HepG2 (cell line): ENCODE results near the gene MAML1. TPM values are rescaled to one million over a fixed set of nuclear protein-coding genes. Genes with fewer than 3 reads are reported as not detected.

Experiments used
- CTCF ChIP-seq: sonication (generic); formaldehyde crosslinking; IDR thresholded peaks from 2 replicates; pipeline ENCODE4 v1.5.0; 2020; ENCODE audit warnings: mild to moderate bottlenecking, missing genetic modification reagents, moderate library complexity
- DZIP1 ChIP-seq: sonication (generic); formaldehyde crosslinking; IDR thresholded peaks from 2 replicates; pipeline ENCODE4 v1.5.0; 2020; ENCODE audit warnings: mild to moderate bottlenecking, missing genetic modification reagents
- EED ChIP-seq: sonication (generic); formaldehyde crosslinking; IDR thresholded peaks from 2 replicates; pipeline ENCODE4 v1.5.0; 2020; ENCODE audit warnings: mild to moderate bottlenecking, missing genetic modification reagents
- HNF4G ChIP-seq, 2 experiments: sonication (generic) in 1 of 2; formaldehyde crosslinking in 1 of 2; IDR thresholded peaks; 2 replicates each; pipeline versions ENCODE4 v1.4.0 to v1.6.1; 2011 to 2020; ENCODE audit warnings: borderline replicate concordance in 2 of 2, low read depth in 2 of 2, mild to moderate bottlenecking in 2 of 2, low read length in 1 of 2, missing genetic modification reagents in 1 of 2, moderate library complexity in 1 of 2
- MED8 ChIP-seq: sonication (generic); formaldehyde crosslinking; IDR thresholded peaks from 2 replicates; pipeline ENCODE4 v1.8.1; 2023; ENCODE audit warnings: mild to moderate bottlenecking, missing genetic modification reagents; ENCODE audit not compliant: insufficient replicate concordance
- MTA3 ChIP-seq: sonication (generic); formaldehyde crosslinking; IDR thresholded peaks from 2 replicates; pipeline ENCODE4 v1.4.0; 2020; ENCODE audit warnings: missing genetic modification reagents
- PAF1 ChIP-seq: IDR thresholded peaks from 2 replicates; pipeline ENCODE4 v1.6.1; 2016; ENCODE audit warnings: missing genetic modification reagents, missing compliant biosample characterization
- PRDM4 ChIP-seq: sonication (generic); formaldehyde crosslinking; IDR thresholded peaks from 2 replicates; pipeline ENCODE4 v1.9.0; 2021; ENCODE audit warnings: missing genetic modification reagents, borderline replicate concordance
- TARDBP ChIP-seq: sonication (generic); formaldehyde crosslinking; IDR thresholded peaks from 2 replicates; pipeline ENCODE4 v1.8.0; 2022; ENCODE audit warnings: mild to moderate bottlenecking, missing genetic modification reagents
- THAP7 ChIP-seq: sonication (generic); formaldehyde crosslinking; IDR thresholded peaks from 2 replicates; pipeline ENCODE4 v1.8.1; 2023; ENCODE audit warnings: mild to moderate bottlenecking, missing genetic modification reagents
- YEATS4 ChIP-seq: sonication (generic); formaldehyde crosslinking; IDR thresholded peaks from 2 replicates; pipeline ENCODE4 v1.4.0; 2020; ENCODE audit warnings: missing genetic modification reagents, borderline replicate concordance
- ZNF234 ChIP-seq: sonication (generic); formaldehyde crosslinking; conservative IDR thresholded peaks from 2 replicates; pipeline ENCODE4 v1.5.1; 2020; ENCODE audit warnings: mild to moderate bottlenecking, missing genetic modification reagents
- ZNF24 ChIP-seq: fragments of 450-650 bp; IDR thresholded peaks from 2 replicates; pipeline ENCODE4 v1.6.1; 2017; ENCODE audit warnings: antibody characterized with exemption, mild to moderate bottlenecking
- ZNF264 ChIP-seq: sonication (generic); formaldehyde crosslinking; IDR thresholded peaks from 2 replicates; pipeline ENCODE4 v1.4.0; 2020; ENCODE audit warnings: missing genetic modification reagents
- ZNF337 ChIP-seq: sonication (generic); formaldehyde crosslinking; IDR thresholded peaks from 2 replicates; pipeline ENCODE4 v1.5.1; 2020; ENCODE audit warnings: missing genetic modification reagents, low read depth, mild to moderate bottlenecking, borderline replicate concordance
- ZNF343 ChIP-seq: sonication (generic); formaldehyde crosslinking; IDR thresholded peaks from 2 replicates; pipeline ENCODE4 v1.4.0; 2020; ENCODE audit warnings: mild to moderate bottlenecking, missing genetic modification reagents
- ZNF441 ChIP-seq: sonication (generic); formaldehyde crosslinking; IDR thresholded peaks from 2 replicates; pipeline ENCODE4 v1.7.0; 2021; ENCODE audit warnings: missing genetic modification reagents, borderline replicate concordance
- ZNF446 ChIP-seq: sonication (generic); formaldehyde crosslinking; IDR thresholded peaks from 2 replicates; pipeline ENCODE4 v1.5.0; 2020; ENCODE audit warnings: mild to moderate bottlenecking, missing genetic modification reagents
- ZNF747 ChIP-seq: sonication (generic); formaldehyde crosslinking; IDR thresholded peaks from 2 replicates; pipeline ENCODE4 v1.8.1; 2023; ENCODE audit warnings: missing genetic modification reagents, mild to moderate bottlenecking, borderline replicate concordance
- ZNF772 ChIP-seq: sonication (generic); formaldehyde crosslinking; IDR thresholded peaks from 2 replicates; pipeline ENCODE4 v1.5.0; 2020; ENCODE audit warnings: mild to moderate bottlenecking, missing genetic modification reagents
- ZNF841 ChIP-seq: sonication (generic); formaldehyde crosslinking; IDR thresholded peaks from 2 replicates; pipeline ENCODE4 v1.8.1; 2023; ENCODE audit warnings: missing genetic modification reagents, borderline replicate concordance
- ZNF878 ChIP-seq: sonication (generic); formaldehyde crosslinking; IDR thresholded peaks from 2 replicates; pipeline ENCODE4 v1.8.1; 2023; ENCODE audit warnings: mild to moderate bottlenecking, missing genetic modification reagents, moderate library complexity
- polyA plus RNA-seq, 8 experiments: library from polyadenylated mRNA; depleted of rRNA in 3 of 8; stranded (reverse) in 7 of 8; unstranded in 1 of 8; fragments of >200 nt; fragmentation: Illumina TruSeq in 4 of 8; extraction: Trizol in 4 of 8; gene quantifications; 2 replicates each; pipeline versions ENCODE4 v1.2.1 to v1.2.3, GENCODE V29; 2011 to 2016; ENCODE audit warnings: low read depth in 4 of 8, missing spikeins in 1 of 8, mixed read lengths in 1 of 8; ENCODE audit not compliant: insufficient read depth in 1 of 8
- total RNA-seq, 5 experiments: library from RNA; depleted of rRNA; stranded (reverse); fragments of >200 nt; fragmentation: Illumina TruSeq; extraction: Trizol; gene quantifications; 2 replicates each; pipeline ENCODE4 v1.2.3, GENCODE V29; 2016; ENCODE audit warnings: low read depth in 1 of 5

The MAML1 gene
- total and polyA plus RNA-seq, 2 of the 13 experiments (the other 11 are each of a cell fraction or from before 2014, with no cell fraction given), result 10.0 to 10.8 TPM

GRCh38 chr5:179805529-179806249 is 73.1 kb downstream of the MAML1 start (continued):
- TF ChIP-seq DZIP1 (CRISPR knock-in tag), result no peak
- no peak for TF ChIP-seq THAP7 (CRISPR knock-in tag)
- 0 out of 2 replicates have a peak, but pooled peaks have one; percentile 75 for TF ChIP-seq ZNF446 (CRISPR knock-in tag)
- no peak for TF ChIP-seq MTA3 (CRISPR knock-in tag)
- TF ChIP-seq YEATS4 (CRISPR knock-in tag), result no peak
- no peak for TF ChIP-seq ZNF337 (CRISPR knock-in tag)
- no peak for TF ChIP-seq MED8 (CRISPR knock-in tag)
- no peak for TF ChIP-seq ZNF24
- TF ChIP-seq ZNF441 (CRISPR knock-in tag), result no peak
- no peak; the same call in 1 of the 2 replicates for TF ChIP-seq ZNF264 (CRISPR knock-in tag)
- no peak for TF ChIP-seq ZNF343
- TF ChIP-seq ZNF747 (CRISPR knock-in tag), result 0 out of 2 replicates have a peak, but pooled peaks have one; percentile 41
- TF ChIP-seq PRDM4 (CRISPR knock-in tag), result no peak
- TF ChIP-seq ZNF772 (CRISPR knock-in tag), result no peak
- TF ChIP-seq ZNF841 (CRISPR knock-in tag), result 0 out of 2 replicates have a peak, but pooled peaks have one; percentile 53
- peak; percentile 68; the same call in 1 of the 2 replicates for TF ChIP-seq TARDBP
- TF ChIP-seq ZNF234, result no peak
- no peak for TF ChIP-seq HNF4G (IDR thresholded peaks at IDR 0.05; ENCODE audit: borderline replicate concordance, low read depth, low read length)
- no peak for TF ChIP-seq HNF4G (CRISPR knock-in tag; IDR thresholded peaks at IDR 0.05; ENCODE audit: borderline replicate concordance, low read depth)
- TF ChIP-seq CTCF, result 0 out of 2 replicates have a peak, but pooled peaks have one; percentile 14
- no peak for TF ChIP-seq ZNF878 (CRISPR knock-in tag)
- no peak for TF ChIP-seq PAF1 (CRISPR knock-in tag)
- TF ChIP-seq EED (CRISPR knock-in tag), result peak; percentile 48; the same call in 1 of the 2 replicates
